GM12892 (cell line): ENCODE measurements around the gene DCC.

Experiments
- POLR2A ChIP-seq: IDR thresholded peaks from 2 replicates; pipeline ENCODE4 v1.6.1; 2011; ENCODE audit warnings: low read depth, low read length, control low read depth
- POLR2AphosphoS5 ChIP-seq: IDR thresholded peaks from 2 replicates; pipeline ENCODE4 v1.6.1; 2011; ENCODE audit warnings: low read depth, low read length, control low read depth

DNA sequence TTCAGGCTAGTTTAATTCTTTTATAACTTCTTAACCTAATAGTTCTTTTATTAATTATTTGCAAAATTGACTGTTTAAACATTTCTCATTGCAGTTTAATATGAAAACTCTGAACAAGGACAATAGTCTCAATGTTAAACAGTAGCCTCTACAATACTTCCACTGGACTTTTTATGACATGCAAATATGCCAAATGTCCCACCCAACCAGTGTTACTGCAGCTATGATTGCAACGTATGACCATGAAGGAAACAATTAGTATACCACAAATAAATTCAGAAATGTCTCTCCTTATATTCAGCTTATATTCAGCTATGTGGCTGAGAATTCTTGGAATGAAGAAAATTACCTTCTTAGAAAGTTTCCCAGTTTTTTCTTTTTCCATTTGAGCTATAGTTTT lies 688.6 kb downstream of the DCC start:
- TF ChIP-seq POLR2AphosphoS5 = no peak
- no peak for TF ChIP-seq POLR2A
